CD4-positive, alpha-beta T cell treated with Interleukin-10 for 1 hour (primary cell): ENCODE data around the gene SSTR3.
"Not testable (repeated sequence)": the region's sequence is repeated elsewhere in the genome, so short reads cannot be mapped to it uniquely, and the experiment has no call there.

Experiments used
- DNase-seq: peaks from one replicate; pipeline ENCODE4 v3.0.0-alpha.2; 2020

Gene SSTR3

DNA sequence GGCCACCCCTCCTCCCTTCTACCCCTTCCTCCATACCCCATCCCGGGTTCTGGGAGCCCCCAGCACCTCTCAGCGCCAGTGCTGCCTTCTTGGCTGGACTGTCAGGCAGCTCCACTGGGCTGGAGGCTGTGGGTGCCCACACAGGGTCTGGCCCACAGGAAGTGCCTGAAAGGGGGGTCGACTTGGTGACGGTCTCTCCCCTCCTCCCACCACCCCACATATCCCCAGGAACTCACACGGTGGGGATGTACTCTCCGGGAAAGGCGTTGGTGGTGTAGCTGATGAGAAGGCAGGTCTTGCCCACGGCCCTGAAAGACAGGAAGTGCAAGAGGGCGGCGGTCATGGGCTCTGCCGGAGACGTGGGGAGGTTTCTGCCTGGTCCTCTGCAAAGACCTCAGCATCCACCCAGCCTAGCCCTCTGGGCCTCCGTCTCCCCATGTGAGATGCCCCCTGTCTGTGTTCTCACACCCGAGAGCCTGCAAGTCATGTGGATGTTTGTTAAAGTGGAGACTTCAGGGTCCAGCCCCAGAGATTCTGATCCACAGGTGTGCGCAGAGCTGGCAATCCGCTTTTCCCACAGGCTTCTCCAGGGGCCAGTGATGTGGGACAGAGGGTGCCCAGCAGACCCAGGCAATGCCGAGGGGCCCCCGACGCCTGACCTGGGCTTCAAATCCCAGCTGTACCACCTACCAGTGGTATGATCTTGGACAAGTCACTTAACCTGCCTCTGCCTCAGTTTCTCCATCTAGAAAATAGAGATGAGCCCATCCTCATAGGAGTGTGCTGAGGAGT, 29.3 kb upstream of the SSTR3 start:
- DNase-seq = peak; percentile 63

DNA sequence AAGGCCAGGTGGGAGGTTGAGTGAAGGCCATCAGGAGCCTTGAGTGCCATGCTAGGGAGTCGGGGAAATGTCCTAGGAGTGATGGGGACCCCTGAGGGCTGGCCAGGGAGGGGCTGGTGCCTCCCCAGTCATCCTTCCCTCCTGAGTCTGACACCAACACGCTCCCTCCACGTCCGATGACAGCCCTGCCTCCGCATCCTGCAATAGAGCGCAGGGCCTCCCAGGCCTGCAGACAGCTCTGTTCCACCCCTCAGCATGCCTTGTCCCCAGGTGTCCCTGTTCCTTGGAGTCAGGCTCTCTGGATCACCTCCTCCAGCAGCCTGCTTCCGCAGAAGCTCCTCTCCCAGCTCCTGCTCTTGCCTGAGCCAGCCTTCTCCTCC, 28.7 kb upstream of the SSTR3 start:
- DNase-seq = no peak

DNA sequence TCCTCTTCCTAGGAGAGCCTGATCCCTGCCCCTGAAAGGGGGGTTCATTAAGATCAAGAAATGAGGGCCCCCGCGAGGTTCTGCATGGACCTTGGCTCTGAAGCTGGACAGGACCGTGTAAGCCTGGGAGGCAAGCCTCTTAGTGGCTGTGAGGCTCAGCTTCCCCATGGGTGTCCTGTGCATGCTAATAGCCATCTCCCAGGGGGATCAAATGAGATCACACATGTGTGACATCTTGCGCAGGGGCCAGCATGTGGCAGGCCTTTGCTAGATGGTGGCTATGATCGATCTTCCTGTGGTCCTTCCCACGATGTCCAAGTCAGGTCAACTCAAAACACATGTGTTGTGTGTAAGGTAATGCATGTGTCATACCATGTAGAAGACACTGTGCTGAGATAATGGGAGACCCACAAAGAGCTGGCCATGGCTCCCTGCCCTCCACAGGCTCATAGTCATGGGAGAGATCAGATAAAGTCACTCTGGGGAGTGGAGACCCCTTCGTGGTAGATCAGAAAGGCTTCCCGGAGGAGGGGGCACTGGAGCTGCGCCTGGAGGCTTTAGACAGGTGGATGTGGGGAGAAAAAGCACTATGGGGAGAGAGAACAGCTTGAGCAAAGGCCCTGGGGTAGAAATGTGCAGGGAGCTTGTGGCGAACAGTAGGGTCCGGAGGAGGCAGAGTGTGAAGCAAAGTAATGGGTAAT, 28.1 kb upstream of the SSTR3 start:
- DNase-seq = no peak

DNA sequence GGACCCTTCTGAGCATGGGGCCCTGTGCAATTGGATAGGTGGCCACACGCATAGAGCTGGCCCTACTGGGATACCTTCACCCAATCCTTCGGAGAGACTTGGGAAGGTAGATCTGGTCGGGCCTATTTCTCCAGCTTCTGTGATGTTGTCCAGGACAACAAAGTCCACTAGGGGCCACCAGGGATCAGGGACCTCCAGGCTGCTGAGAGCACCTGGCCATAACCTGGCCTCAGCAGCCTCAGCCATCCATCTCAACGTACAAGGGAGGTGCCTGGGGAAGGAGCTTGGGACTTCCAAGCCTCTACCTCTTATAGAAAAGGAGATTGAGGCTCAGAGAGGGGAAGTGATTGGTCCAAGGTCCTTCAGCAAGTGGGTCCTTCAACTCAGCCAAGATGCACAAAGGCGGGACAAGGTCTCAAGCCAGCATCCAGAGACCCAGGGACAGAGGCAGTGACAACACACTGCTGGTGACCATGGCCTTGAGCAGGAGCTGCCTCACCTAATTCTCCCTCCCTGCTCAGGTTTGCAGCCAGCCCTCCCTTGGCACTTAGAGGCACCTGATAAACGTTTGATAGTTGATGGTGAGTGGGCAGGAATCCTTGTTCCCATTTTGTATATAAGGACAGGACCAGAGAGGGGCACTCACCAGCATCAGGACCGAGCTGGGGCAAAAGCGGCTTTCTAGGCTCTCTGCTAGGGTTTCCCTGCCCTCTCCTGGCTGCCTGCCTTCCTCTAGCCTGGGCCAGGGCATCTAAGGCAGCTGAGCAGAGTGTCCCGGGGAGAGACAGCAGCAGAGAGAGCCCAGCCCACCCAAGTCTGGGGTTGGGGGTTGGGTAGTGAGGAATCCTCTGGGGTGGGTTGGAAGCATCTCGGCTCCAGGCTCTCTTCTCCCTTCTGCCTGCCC, 27.3 kb upstream of the SSTR3 start:
- DNase-seq = no peak

DNA sequence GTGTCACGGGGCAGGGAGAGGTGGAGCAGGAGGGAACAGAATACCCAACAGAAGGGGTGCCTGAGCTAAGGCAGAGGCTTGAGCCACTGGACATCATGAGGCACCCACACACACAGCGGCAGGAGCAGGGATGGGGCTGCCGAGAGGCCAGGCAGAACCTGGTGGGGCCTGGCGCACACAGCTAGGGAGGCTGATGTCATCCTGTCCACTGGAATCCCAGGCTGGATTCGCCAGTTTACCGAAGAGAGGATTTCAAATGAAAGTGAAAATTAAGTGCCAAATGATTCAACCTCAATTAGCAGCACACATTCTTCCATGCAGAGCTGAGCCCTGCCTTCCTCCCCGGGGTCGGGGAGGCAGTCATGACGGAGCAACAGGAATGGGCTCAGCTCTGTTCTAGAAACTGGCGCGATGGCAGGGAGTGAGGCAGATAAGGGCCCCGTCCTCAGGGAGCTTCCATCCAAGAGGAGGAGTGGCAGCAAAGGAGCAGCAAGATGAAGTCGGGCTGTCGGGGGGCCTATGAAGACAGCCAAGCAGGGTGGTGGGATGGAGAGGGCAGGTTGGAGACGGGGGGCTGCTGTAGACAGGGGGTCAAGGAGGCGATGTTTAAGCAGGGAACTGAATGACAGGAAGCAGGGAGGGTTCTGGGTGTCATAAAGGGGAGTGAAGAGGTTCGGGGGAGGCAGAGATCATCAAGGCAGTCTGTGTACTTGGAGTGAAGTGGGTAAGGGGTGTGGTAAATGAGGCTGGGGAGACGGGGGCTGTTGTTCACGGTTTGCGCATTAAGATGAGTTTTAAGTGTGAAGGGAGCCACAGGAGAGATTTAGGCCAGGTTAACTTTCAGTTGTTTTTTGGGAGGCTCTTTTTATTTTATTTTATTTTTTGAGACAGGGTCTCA, 25.3 kb upstream of the SSTR3 start:
- no peak for DNase-seq

DNA sequence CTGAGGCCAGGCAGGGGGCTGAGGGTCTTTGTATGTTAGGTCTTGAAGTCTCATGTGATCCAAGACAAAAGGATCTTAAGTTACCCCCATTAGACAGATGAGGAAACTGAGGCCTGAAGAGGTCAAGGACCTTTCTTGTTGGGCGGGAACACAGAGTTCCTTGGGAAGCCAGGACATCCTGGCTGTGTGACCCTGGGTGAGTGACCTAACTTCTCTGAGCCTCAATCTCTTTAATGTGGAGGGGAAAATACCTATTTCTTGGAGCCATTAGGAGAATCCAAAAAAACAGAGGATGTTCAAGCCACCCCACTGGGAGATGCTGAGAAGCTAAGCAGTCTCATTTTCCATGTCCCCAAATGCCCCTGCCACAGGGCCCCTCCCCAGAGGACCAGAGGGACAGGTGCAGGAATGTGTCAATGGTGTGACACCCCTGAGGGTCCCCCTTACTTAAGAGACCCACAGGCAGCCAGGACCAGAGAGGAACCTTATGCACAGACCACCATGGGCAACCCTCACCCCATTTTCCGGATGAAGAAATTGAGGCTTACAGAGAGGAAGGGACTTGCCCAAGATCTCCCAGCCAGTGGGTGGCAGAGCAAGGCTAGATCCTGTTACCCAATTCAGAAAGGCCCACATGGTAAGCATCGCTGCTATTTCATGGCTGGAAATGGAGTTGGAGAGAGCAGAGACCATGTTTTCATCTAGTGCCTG, 23.8 kb upstream of the SSTR3 start:
- no peak for DNase-seq

DNA sequence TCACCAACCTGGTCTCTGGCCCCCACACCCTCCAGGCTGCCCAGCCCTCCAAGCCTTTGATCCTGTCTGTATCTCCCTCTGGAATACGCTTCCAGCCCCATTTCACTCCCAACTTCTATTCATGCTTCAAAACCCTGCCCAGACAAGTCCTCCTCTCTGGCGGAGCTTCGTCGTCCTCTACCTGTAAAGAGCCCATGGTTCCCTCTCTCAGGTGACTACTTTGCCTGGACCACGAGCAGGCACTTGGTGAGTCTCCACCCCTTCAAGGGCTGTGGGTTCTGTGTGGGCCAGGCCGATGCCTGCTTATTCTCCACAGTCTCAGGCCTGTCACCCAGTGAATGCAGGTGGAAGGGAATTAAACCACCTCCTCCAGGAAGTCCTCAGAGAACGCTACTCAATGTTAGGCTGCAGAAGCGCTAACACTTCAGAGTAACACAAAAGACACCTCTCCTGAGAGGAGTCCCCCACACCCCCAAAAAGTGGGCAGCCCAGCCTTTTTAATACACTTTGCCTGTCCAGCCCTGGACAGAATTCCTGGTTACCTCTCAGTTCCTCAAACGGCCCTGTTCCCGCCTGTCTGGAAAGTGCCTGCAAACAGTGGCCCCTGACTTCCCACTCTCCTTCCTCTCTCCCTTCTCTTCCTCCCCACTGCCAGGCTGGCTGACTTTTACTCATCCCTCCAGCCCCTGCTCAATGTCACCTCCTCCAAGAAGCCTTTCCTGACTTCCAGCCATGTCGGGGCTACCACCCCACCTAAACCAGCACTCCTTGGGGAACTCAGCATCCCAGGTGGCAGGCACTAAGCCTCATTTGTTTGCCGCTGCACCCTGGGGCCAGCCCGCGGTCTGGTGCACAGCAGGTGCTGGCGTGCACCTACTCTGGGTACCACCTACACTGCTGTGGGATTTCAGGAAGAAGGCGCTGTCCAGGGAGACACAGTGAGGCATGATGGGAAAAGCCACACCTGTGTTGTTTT, 22.7 kb upstream of the SSTR3 start:
- DNase-seq = no peak

DNA sequence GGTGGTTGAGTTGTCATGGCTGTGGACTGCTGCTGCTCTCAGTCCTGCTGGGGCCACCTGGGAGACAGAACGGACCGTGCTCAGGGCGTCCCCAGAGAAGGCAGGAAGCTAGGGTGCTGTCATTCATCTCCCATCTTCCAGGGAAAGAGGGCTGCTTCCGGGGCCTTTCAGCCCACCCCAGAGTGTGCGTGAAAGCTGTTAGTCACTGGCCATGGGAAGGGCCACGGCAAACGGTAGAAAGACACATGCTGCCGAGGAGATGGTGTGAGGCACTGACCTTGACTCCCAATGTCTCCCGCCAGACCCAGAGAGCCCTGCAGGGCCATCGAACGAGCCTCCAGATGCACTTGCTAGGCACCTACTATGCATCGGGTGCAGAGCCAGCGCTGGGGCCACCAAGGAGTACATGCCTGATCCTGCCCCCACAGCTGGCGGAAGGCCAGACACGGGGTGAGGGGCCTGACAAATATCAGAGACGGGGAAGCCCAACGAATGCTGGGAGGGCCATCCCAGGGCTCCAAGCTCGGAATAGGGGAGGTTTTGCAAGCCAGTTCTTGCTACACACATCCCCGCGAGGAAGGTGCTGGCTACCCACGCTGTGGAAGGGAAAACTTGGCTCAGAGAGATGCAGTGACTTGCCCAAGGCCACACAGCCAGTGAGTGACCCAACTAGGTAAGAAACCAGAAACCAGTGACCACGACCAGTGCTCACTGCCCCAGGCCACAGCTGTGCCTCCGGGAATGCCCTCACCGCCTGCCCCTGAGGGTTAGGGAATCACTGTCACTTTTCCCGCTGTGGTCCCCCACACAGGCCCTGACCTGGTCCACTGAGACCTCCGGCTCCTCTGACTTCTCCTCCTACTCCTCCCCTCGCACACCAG, 21.7 kb upstream of the SSTR3 start:
- no peak for DNase-seq

DNA sequence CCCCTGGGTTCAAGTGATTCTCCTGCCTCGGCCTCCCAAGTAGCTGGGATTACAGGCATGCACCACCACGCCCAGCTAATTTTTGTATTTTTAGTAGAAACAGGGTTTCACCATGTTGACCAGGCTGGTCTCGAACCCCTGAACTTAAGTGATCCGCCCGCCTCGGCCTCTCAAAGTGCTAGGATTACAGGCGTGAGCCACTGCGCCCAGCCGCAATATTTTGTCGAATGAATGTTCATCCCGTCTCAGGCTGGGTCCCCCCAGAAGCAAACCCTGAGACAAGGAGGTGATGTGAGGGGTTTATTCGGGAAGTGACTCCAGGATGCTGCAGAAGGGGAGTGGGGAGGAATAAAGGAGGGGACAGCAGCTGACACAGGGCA, 21.1 kb upstream of the SSTR3 start:
- not testable (repeated sequence) for DNase-seq

DNA sequence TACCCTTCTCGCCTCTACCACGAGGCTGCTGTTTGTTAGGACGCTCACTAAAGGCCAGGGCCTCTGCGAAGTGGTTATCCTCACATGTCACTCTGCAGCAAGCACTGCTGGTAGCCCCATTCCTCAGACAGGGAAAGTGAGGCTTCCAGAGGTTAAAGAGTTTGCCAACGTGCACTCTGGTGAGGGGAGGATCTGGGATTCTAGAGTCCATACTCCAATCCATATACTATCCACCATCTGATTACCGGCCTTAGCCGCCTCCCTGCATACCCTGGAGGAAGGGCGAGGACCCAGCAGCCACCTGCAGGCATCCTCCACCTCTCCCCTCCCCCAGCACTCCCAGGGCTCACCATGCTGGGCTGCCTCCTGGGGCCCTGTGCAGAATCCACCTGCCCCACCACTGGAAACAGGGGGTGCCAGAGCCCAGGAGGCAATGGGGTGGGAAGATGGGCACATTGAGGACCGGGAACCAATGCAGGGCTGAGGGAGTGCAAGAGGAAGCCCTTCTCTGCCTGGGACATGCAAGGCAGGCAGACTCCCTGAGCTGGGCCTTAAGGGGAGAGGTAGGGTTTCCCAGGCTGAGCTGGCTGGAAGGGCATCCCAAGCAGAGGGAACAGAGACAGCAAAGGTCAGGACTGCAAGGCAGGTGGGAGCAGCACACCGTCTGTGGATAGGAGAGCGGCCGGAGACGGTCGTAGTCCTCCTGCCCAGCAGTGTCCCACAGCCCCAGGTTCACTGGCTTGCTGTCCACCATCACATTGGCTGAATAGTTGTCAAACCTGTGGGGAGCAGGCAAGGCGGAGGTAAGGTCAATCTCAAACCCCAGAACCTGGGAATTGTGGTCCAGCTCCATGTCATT, 20.1 kb upstream of the SSTR3 start:
- DNase-seq = no peak

DNA sequence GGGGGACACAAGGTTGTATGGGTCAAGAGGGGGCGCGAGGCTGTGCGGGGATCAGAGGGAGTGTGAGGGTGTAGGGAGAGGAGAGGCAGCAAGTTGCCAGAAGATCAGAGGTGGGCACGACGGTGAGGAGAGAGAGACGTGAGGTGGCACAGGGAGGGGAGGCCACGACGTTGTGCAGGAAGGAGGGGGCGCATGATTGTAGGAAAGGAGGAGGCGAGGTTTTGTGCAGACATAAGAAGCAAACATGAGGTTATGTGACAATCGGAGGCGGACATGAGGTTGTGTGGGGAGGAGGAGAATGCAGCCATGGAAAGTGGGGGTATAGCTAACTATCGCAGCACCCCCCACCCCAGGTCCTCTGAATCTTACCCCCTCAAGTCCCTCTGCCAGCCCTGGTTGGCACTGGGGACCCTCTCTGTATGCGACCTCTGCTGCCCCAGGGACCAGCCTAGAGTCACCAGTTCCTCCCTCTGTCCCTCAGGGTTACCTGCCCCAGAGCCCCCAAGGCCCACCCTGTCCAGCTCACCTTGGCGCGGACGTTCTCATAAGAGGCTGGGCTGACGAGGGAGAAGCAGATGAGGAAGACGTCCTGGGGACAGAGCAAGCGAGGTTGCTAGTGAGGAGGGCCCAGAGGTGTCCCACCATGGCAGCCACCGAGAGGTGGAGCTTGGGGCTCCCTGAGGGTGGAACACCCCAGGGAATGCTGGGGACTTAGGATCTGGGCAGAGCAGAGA, 19.3 kb upstream of the SSTR3 start:
- peak; percentile 50 for DNase-seq

DNA sequence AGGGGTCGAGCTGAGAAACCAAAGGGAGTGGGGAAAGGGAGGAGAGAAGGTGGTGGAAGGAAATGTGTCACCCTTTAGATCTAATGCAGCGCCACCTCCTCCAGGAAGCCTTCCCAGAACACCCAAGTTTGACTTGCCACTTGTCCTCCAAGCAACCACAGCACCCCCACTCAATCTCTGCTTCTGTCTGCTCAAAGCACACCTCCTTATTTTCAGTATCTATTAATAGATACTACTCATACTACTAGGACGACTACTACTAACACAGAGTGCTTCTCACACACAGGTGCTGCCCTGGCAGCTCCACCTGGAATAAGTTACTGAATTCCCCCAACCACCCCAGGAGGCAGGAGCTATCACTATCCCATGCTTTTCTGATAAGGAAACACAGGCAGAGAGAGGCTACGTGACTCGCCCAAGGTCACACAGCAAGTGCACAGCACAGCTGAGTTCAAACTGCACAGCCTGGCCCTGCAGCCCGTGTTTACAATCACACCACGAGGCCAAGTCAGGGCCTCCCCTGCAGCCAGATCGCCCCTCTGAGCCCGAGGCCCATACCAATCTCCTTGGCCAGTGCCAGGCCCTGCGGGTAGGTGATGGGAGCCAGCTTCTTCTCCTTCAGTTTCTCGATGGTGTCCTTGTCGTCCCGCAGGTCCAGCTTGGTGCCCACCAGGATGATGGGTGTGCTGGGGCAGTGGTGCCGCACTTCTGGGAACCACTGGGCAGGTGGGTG, 18.6 kb upstream of the SSTR3 start:
- DNase-seq = peak; percentile 73

DNA sequence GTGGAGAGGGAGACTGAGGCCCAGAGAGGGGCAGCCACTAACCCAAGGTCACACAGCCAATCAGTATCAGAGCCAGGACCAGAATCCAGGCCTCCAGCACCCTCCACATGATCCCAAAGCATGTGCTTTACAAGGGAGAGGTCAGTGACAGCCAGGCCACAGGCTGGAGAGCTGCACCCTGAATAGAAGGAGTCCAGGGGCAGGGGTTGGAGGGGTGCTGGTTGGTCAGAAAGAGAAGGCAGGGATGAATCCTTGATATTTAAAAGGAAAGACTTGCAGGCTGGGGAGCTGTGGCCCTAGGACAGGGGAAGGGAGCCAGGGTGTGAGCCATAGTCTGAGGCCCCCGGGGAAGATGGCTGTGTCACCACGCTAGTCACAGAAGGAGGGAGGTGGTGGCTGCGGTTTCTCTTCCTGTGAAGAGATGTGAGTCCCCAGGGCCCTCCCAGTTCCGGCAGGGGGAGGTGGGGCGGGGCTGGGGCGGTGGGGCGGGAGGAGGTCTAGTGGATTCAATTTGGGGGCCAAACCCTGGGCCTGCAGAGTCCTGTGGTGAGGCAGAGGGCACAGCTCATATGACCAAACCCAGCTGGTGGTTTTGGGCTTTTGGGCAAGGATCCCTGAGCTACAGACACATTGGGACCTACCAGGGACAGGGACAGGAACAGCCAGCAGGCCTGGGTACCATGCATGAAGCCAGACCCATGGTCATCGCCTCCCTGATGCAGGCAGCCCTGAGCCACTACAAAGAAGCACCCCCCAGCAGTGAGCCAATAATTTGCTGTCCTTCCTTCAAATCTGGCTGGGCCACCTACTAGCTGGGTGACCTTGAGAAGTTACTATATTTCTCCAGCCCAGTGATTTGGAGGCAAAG, 17.8 kb upstream of the SSTR3 start:
- DNase-seq = peak; percentile 90

DNA sequence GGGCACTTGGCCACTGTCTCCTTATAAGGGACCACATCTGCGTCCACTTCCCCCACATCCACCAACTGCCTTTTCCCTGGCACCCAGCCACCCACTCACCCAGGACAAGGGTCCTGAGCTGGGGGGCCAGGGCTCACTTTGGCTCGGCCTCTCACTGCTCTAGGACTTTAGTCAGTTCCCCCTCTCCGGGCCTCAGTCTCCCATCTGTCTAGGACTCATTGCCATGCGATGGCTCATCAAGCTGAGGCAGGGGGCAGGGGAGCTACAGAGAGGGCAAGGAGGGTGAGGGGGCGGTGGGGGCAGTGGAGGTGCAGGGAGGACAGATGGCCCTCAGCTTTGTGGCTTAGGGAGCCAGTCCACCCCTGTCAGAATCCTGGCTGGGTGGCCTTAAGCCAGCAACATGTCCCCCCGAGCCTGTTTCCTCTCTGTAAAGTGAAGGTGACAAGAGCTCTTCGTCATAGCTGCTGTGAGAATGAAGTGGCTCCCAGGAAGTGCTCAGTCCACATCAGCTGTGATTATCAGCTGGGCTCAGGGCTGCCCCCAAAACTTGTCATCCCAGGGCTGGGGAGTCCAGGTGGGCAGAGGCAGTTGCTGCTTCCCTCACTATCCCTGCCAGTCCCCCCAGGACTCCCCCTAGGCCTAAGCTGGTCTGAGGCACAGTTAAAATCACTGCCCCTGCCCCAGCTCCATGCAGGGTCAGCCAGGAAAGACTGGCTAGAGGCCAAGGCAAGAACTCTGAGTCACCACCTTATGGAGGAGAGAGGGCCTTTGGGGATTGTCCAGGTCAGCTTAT, 16.9 kb upstream of the SSTR3 start:
- DNase-seq = peak; percentile 65
